ENCODE measurements around the gene SCN5A. TPM values are rescaled to one million over a fixed set of nuclear protein-coding genes. Genes with fewer than 3 reads are reported as not detected.
A peak's percentile ranks its signal among the peaks of the same experiment; 100 is the strongest.

SCN5A gene
- total RNA-seq, 1 donor: not detected

- H3K27ac ChIP-seq (ENCODE audit: low read depth, low read length): no peak overlapping the region
- H2AFZ ChIP-seq (ENCODE audit: low read length): no peak overlapping the region
- H3K9me3 ChIP-seq (ENCODE audit: low read depth, low read length): no peaks in the 10 kb centered on the region
- H3K27me3 ChIP-seq (ENCODE audit: insufficient read depth, low read length): peaks cover 41% of the 10 kb centered on the region
- no peaks in the 10 kb centered on the region for H3K4me1 ChIP-seq (ENCODE audit: insufficient read depth, low read length)
- no peaks in the 10 kb centered on the region for H3K36me3 ChIP-seq (ENCODE audit: insufficient read depth, low read length)
- H3K4me3 ChIP-seq (ENCODE audit: insufficient read depth, low read length): no peak overlapping the region
- no peaks in the 10 kb centered on the region for H4K20me1 ChIP-seq (ENCODE audit: insufficient read depth, low read length)
- peak; percentile 48 for DNase-seq (ENCODE audit: insufficient read length, low spot score, missing footprints)
- no peak overlapping the region for H3K4me2 ChIP-seq (ENCODE audit: insufficient read depth, low read length)
- H3K79me2 ChIP-seq (ENCODE audit: insufficient read depth, low read length): no peaks in the 10 kb centered on the region
- no peak for TF ChIP-seq CTCF (IDR thresholded peaks at IDR 0.05; ENCODE audit: extremely low read depth, low read depth, low read length)
Observed at GRCh38 chr3:38657369-38657768, 7.9 kb upstream of the SCN5A start.

GRCh38 chr3:38655708-38656300 lies 6.3 kb upstream of the SCN5A start:
- H3K27ac ChIP-seq (ENCODE audit: low read depth, low read length): no peak overlapping the region
- H3K9me3 ChIP-seq (ENCODE audit: low read depth, low read length): no peaks in the 10 kb centered on the region
- peak; percentile 77 for DNase-seq (ENCODE audit: insufficient read length, low spot score, missing footprints)
- peak; percentile 54 for TF ChIP-seq CTCF (IDR thresholded peaks at IDR 0.05; ENCODE audit: extremely low read depth, low read depth, low read length)
- no peak overlapping the region for H2AFZ ChIP-seq (ENCODE audit: low read length)
- no peak overlapping the region for H3K4me2 ChIP-seq (ENCODE audit: insufficient read depth, low read length)
- no peaks in the 10 kb centered on the region for H4K20me1 ChIP-seq (ENCODE audit: insufficient read depth, low read length)
- peaks cover 45% of the 10 kb centered on the region for H3K27me3 ChIP-seq (ENCODE audit: insufficient read depth, low read length)
- H3K4me3 ChIP-seq (ENCODE audit: insufficient read depth, low read length): no peak overlapping the region
- H3K79me2 ChIP-seq (ENCODE audit: insufficient read depth, low read length): no peaks in the 10 kb centered on the region
- no peaks in the 10 kb centered on the region for H3K4me1 ChIP-seq (ENCODE audit: insufficient read depth, low read length)
- H3K36me3 ChIP-seq (ENCODE audit: insufficient read depth, low read length): no peaks in the 10 kb centered on the region

- H3K9me3 ChIP-seq (ENCODE audit: low read depth, low read length): no peaks in the 10 kb centered on the region
- no peak for TF ChIP-seq CTCF (IDR thresholded peaks at IDR 0.05; ENCODE audit: extremely low read depth, low read depth, low read length)
- peaks cover 50% of the 10 kb centered on the region for H3K27me3 ChIP-seq (ENCODE audit: insufficient read depth, low read length)
- peak; percentile 56 for DNase-seq (ENCODE audit: insufficient read length, low spot score, missing footprints)
- H2AFZ ChIP-seq (ENCODE audit: low read length): no peak overlapping the region
- H3K4me3 ChIP-seq (ENCODE audit: insufficient read depth, low read length): no peak overlapping the region
- H3K79me2 ChIP-seq (ENCODE audit: insufficient read depth, low read length): no peaks in the 10 kb centered on the region
- no peaks in the 10 kb centered on the region for H4K20me1 ChIP-seq (ENCODE audit: insufficient read depth, low read length)
- no peak overlapping the region for H3K27ac ChIP-seq (ENCODE audit: low read depth, low read length)
- H3K4me2 ChIP-seq (ENCODE audit: insufficient read depth, low read length): no peak overlapping the region
- H3K36me3 ChIP-seq (ENCODE audit: insufficient read depth, low read length): no peaks in the 10 kb centered on the region
- no peaks in the 10 kb centered on the region for H3K4me1 ChIP-seq (ENCODE audit: insufficient read depth, low read length)
Observed at GRCh38 chr3:38653685-38654537, 4.4 kb upstream of the SCN5A start.

- Histone ChIP-seq H3K27me3 (ENCODE audit: insufficient read depth, low read length) (peaks cover 51% of the 10 kb centered on the region), H3K4me1 (ENCODE audit: insufficient read depth, low read length) (no peaks in the 10 kb centered on the region), H3K36me3 (ENCODE audit: insufficient read depth, low read length) (no peaks in the 10 kb centered on the region), H2AFZ (ENCODE audit: low read length) (no peak overlapping the region), H4K20me1 (ENCODE audit: insufficient read depth, low read length) (no peaks in the 10 kb centered on the region), H3K4me3 (ENCODE audit: insufficient read depth, low read length) (no peak overlapping the region), H3K4me2 (ENCODE audit: insufficient read depth, low read length) (no peak overlapping the region), H3K79me2 (ENCODE audit: insufficient read depth, low read length) (no peaks in the 10 kb centered on the region), H3K9me3 (ENCODE audit: low read depth, low read length) (no peaks in the 10 kb centered on the region), H3K27ac (ENCODE audit: low read depth, low read length) (no peak overlapping the region)
- no peak for DNase-seq (ENCODE audit: insufficient read length, low spot score, missing footprints)
- TF ChIP-seq CTCF (IDR thresholded peaks at IDR 0.05; ENCODE audit: extremely low read depth, low read depth, low read length): no peak
Observed at GRCh38 chr3:38652934-38653333, 3.4 kb upstream of the SCN5A start.

Measured in osteoblast (primary cell).